NCI-H1417 (cell line): ENCODE measurements around the gene HMX3.
A peak's percentile ranks its signal among the peaks of the same experiment; 100 is the strongest.
"Not testable (repeated sequence)": the region's sequence is repeated elsewhere in the genome, so short reads cannot be mapped to it uniquely, and the experiment has no call there.

Experiments used
- DNase-seq, 3 experiments: peaks; one replicate each; lab custom pipeline; 2025; lab: John Stamatoyannopoulos, UW

The HMX3 gene

GRCh38 chr10:123175389-123176387, 39.9 kb downstream of the HMX3 start:
- no peak for DNase-seq

DNA sequence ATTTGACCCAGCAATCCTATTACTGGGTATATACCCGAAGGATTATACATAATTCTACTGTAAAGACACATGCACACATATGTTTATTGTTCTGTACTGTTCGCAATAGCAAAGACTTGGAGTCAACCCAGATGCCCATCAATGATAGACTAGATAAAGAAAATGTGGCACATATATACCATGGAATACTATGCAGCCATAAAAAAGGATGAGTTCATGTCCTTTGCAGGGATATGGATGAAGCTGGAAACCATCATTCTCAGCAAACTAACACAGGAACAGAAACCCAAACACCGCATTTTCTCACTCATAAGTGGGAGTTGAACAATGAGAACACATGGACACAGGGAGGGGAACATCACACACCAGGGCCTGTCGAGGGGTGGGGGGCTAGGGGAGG, 42.6 kb downstream of the HMX3 start:
- DNase-seq, result not testable (repeated sequence)

GRCh38 chr10:123180101-123181090, 44.6 kb downstream of the HMX3 start:
- DNase-seq, result peak in 1 of 3 experiments; percentile 28

- no peak for DNase-seq
These were observed 48.0 kb downstream of the HMX3 start for GRCh38 chr10:123183724-123184123.

GRCh38 chr10:123187781-123188180, 52.0 kb downstream of the HMX3 start:
- peak in 1 of 3 experiments; percentile 40 for DNase-seq
